Smooth muscle cell (in vitro differentiated cells): ENCODE measurements around the gene PLXNB1. TPM values are rescaled to one million over a fixed set of nuclear protein-coding genes. Genes with fewer than 3 reads are reported as not detected.
"Not testable (repeated sequence)": the region's sequence is repeated elsewhere in the genome, so short reads cannot be mapped to it uniquely, and the experiment has no call there.

ENCODE experiments used
- DNase-seq: peaks from one replicate; lab custom pipeline; 2025; ENCODE audit not compliant: unreplicated experiment; lab: John Stamatoyannopoulos, UW
- H2AFZ ChIP-seq: fragments of 200-600 bp; sonication (generic); 2 replicates; pipeline ENCODE4 v1.6.0; 2016; ENCODE audit warnings: antibody characterized with exemption, low read depth, mild to moderate bottlenecking
- H3F3A ChIP-seq: fragments of 200-600 bp; sonication (generic); 2 replicates; pipeline ENCODE4 v1.6.0; 2017; ENCODE audit warnings: antibody characterized with exemption, low read depth
- H3K27ac ChIP-seq: fragments of 200-600 bp; sonication (generic); 2 replicates; pipeline ENCODE4 v1.5.1; 2016; ENCODE audit warnings: low read depth, mild to moderate bottlenecking
- H3K27me3 ChIP-seq: fragments of 200-600 bp; sonication (generic); 2 replicates; pipeline ENCODE4 v1.6.1; 2016; ENCODE audit warnings: low read depth, mild to moderate bottlenecking
- H3K36me3 ChIP-seq: fragments of 200-600 bp; sonication (generic); 2 replicates; pipeline ENCODE4 v1.5.1; 2016; ENCODE audit warnings: low read depth
- H3K4me1 ChIP-seq: fragments of 200-600 bp; sonication (generic); 2 replicates; pipeline ENCODE4 v1.5.1; 2016; ENCODE audit warnings: low read depth
- H3K4me2 ChIP-seq: fragments of 200-600 bp; sonication (generic); 2 replicates; pipeline ENCODE4 v1.6.0; 2016; ENCODE audit warnings: mild to moderate bottlenecking
- H3K4me3 ChIP-seq: fragments of 200-600 bp; sonication (generic); 2 replicates; pipeline ENCODE4 v1.5.1; 2016; ENCODE audit warnings: mild to moderate bottlenecking
- H3K79me2 ChIP-seq: fragments of 200-600 bp; sonication (generic); 2 replicates; pipeline ENCODE4 v1.6.0; 2016; ENCODE audit warnings: low read depth, mild to moderate bottlenecking
- H3K9ac ChIP-seq: fragments of 200-600 bp; sonication (generic); 2 replicates; pipeline ENCODE4 v1.6.0; 2016; ENCODE audit warnings: low read depth
- H3K9me3 ChIP-seq: fragments of 200-600 bp; sonication (generic); replicated peaks from 2 replicates; pipeline ENCODE4 v1.5.1; 2016; ENCODE audit warnings: low read depth
- H4K20me1 ChIP-seq: fragments of 200-600 bp; sonication (generic); 2 replicates; pipeline ENCODE4 v1.6.0; 2016; ENCODE audit warnings: low read depth
- WGBS: methylation state at CpG from one replicate; pipeline ENCODE4 v1.1.7; 2016; ENCODE audit warnings: low lambda C conversion rate; 5-methylcytosine and 5-hydroxymethylcytosine counted together
- polyA plus RNA-seq: library from polyadenylated mRNA; unstranded; fragments of >200 nt; fragmentation: Nextera tagmentation; extraction: Ambion mirVana; gene quantifications from 2 replicates; pipeline ENCODE4 v1.2.1, GENCODE V29; 2016
- total RNA-seq: library from RNA; depleted of rRNA; stranded (reverse); fragments of >200 nt; gene quantifications from 2 replicates; pipeline ENCODE4 v1.2.3, GENCODE V29; 2014
- TF ChIP-seq, protein P1 (sequence below): fragments of 200-600 bp; sonication (generic); IDR thresholded peaks from 2 replicates; pipeline ENCODE4 v1.5.1; 2017; ENCODE audit warnings: borderline replicate concordance, mild to moderate bottlenecking, antibody characterized with exemption; ENCODE audit not compliant: insufficient read depth, poor library complexity, severe bottlenecking

The PLXNB1 gene
- total and polyA plus RNA-seq, 2 experiments from 2014 or later, result 15.5 to 26.9 TPM

DNA sequence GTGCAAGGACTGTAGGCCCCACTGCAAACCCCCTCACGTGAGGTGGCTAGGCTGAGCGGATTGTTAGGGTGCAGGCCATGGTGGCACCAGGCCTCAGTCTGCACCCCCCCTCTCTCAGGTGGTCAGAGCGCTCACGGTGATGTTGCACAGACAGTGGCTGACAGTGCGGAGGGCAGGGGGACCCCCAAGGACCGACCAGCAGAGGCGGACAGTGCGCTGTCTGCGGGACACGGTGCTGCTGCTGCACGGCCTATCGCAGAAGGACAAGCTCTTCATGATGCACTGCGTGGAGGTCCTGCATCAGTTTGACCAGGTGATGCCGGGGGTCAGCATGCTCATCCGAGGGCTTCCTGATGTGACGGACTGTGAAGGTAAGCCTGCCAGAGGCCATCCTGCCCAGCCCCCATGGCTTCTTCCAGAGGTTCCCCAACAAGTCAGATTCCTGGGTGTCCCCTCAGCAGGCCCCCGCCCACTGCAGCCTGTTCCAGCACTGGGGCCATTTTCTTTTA is 34.9 kb upstream of the PLXNB1 start:
- no peak for DNase-seq
- H3K9me3 ChIP-seq, result no peaks in the 10 kb centered on the region
- H3K9ac ChIP-seq, result peak overlapping the region; percentile 58
- H3K27ac ChIP-seq, result peak overlapping the region; percentile 98
- WGBS, result 96% methylated on average over 16 of the region's 17 CpGs
- peaks cover 8% of the 10 kb centered on the region for H3K79me2 ChIP-seq
- no peaks in the 10 kb centered on the region for H4K20me1 ChIP-seq
- TF ChIP-seq, protein P1, sequence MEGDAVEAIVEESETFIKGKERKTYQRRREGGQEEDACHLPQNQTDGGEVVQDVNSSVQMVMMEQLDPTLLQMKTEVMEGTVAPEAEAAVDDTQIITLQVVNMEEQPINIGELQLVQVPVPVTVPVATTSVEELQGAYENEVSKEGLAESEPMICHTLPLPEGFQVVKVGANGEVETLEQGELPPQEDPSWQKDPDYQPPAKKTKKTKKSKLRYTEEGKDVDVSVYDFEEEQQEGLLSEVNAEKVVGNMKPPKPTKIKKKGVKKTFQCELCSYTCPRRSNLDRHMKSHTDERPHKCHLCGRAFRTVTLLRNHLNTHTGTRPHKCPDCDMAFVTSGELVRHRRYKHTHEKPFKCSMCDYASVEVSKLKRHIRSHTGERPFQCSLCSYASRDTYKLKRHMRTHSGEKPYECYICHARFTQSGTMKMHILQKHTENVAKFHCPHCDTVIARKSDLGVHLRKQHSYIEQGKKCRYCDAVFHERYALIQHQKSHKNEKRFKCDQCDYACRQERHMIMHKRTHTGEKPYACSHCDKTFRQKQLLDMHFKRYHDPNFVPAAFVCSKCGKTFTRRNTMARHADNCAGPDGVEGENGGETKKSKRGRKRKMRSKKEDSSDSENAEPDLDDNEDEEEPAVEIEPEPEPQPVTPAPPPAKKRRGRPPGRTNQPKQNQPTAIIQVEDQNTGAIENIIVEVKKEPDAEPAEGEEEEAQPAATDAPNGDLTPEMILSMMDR, result no peak
- peaks cover 10% of the 10 kb centered on the region for H3K4me1 ChIP-seq
- H3K4me2 ChIP-seq, result no peak overlapping the region
- peaks cover 10% of the 10 kb centered on the region for H3F3A ChIP-seq
- no peaks in the 10 kb centered on the region for H3K27me3 ChIP-seq
- H2AFZ ChIP-seq, result no peak overlapping the region
- H3K4me3 ChIP-seq, result no peak overlapping the region
- no peaks in the 10 kb centered on the region for H3K36me3 ChIP-seq

DNA sequence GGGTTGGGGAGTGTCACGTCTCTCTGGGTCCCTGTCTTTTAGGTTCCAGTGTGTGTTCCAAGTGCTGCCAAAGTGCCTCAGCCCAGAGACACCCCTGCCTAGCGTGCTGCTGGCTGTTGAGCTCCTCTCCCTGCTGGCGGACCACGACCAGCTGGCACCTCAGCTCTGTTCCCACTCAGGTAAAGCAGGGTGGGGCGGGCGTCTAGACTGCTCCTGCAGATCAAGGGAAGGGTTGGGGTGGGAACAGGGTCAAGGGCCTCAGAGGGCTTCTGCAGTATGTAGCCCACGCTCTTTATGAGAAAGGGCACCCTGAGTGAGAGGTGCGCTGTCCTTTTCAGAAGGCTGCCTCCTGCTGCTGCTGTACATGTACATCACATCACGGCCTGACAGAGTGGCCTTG is 33.8 kb upstream of the PLXNB1 start:
- Histone ChIP-seq H2AFZ (no peak overlapping the region), H4K20me1 (no peaks in the 10 kb centered on the region), H3K4me2 (no peak overlapping the region), H3K36me3 (no peaks in the 10 kb centered on the region), H3K4me1 (peaks cover 10% of the 10 kb centered on the region), H3K27me3 (no peaks in the 10 kb centered on the region), H3K9ac (no peak overlapping the region), H3K27ac (no peak overlapping the region), H3K4me3 (no peak overlapping the region), H3K9me3 (no peaks in the 10 kb centered on the region), H3F3A (peaks cover 10% of the 10 kb centered on the region), H3K79me2 (peaks cover 8% of the 10 kb centered on the region)
- no peak for DNase-seq
- TF ChIP-seq, protein P1, result no peak
- WGBS, result 90% methylated on average over 9 of the region's 9 CpGs

DNA sequence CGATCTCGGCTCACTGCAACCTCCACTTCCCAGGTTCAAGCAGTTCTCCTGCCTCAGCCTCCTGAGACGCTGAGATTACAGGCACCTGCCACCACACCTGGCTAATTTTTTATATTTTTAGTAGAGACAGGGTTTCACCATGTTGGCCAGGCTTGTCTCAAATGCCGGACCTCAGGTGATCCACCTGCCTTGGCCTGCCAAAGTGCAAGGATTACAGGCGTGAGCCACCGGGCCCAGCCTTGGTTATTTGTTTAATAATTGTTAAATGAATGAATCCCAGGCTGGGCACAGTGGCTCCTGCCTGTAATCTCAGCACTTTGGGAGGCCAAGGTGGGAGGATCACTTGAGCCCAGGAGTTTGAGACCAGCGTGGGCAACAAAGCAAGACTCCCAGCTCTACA is 31.9 kb upstream of the PLXNB1 start:
- not testable (repeated sequence) for H2AFZ ChIP-seq, H3K4me1 ChIP-seq, H3K79me2 ChIP-seq, H4K20me1 ChIP-seq, H3K4me3 ChIP-seq, H3K9me3 ChIP-seq, H3F3A ChIP-seq, H3K27ac ChIP-seq, DNase-seq, H3K27me3 ChIP-seq, H3K4me2 ChIP-seq, H3K36me3 ChIP-seq, H3K9ac ChIP-seq
- 95% methylated on average over 7 of the region's 7 CpGs for WGBS

DNA sequence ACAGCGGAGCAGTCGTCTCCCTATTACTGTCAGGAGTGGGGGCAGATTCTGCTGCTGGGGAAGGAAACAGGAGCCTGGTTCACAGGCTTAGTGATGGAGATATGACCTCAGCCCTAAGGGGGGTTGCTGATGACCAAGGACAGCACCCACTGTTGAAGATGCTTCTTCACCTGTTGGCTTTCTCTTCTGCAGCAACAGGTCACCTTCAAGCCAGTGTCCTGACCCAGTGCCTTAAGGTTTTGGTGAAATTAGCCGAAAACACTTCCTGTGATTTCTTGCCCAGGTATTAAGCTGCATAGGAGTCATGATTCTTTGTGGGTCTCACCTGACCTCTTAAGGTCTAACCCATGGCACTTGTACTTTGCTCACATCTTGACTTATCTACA is 30.6 kb upstream of the PLXNB1 start:
- no peak for DNase-seq
- 100% methylated on average over 3 of the region's 3 CpGs for WGBS
- no peak overlapping the region for H3K4me3 ChIP-seq
- no peaks in the 10 kb centered on the region for H4K20me1 ChIP-seq
- no peak overlapping the region for H2AFZ ChIP-seq
- H3K4me2 ChIP-seq, result no peak overlapping the region
- H3K4me1 ChIP-seq, result no peaks in the 10 kb centered on the region
- H3K79me2 ChIP-seq, result no peaks in the 10 kb centered on the region
- no peaks in the 10 kb centered on the region for H3K27me3 ChIP-seq
- H3K27ac ChIP-seq, result no peak overlapping the region
- no peaks in the 10 kb centered on the region for H3K9me3 ChIP-seq
- no peak overlapping the region for H3K9ac ChIP-seq
- TF ChIP-seq, protein P1, result no peak
- H3K36me3 ChIP-seq, result no peaks in the 10 kb centered on the region
- H3F3A ChIP-seq, result no peaks in the 10 kb centered on the region
